GM23338 (cell line): ENCODE results near the gene COBL.

Source experiments
- CREB1 ChIP-seq: fragments of 250-450 bp; sonication (Bioruptor Pico); IDR thresholded peaks from 2 replicates; pipeline ENCODE4 v1.5.0; 2020; ENCODE audit warnings: low read depth, mild to moderate bottlenecking, moderate library complexity
- CTCF ChIP-seq, 2 experiments: fragments of 200-600 bp in 1 of 2; sonication (generic) in 1 of 2; conservative IDR thresholded peaks; 2 replicates each; pipeline versions ENCODE4 v1.5.1 to v1.6.1; 2016 to 2017; ENCODE audit warnings: antibody characterized with exemption in 2 of 2, low read depth in 2 of 2, mild to moderate bottlenecking in 2 of 2, moderate library complexity in 1 of 2
- ETS1 ChIP-seq: IDR thresholded peaks from 2 replicates; pipeline ENCODE4 v1.6.1; 2016; ENCODE audit warnings: antibody characterized with exemption
- EZH2 ChIP-seq: fragments of 200-600 bp; sonication (generic); IDR thresholded peaks from one replicate; pipeline ENCODE4 v1.8.0; 2017; ENCODE audit warnings: antibody characterized with exemption, mild to moderate bottlenecking, low read depth; ENCODE audit not compliant: unreplicated experiment
- EZH2phosphoT487 ChIP-seq: fragments of 200-600 bp; sonication (generic); IDR thresholded peaks from one replicate; pipeline ENCODE4 v1.8.1; 2018; ENCODE audit warnings: antibody characterized with exemption; ENCODE audit not compliant: unreplicated experiment
- JUNB ChIP-seq: IDR thresholded peaks from one replicate; pipeline ENCODE4 v1.6.1; 2016; ENCODE audit warnings: antibody characterized with exemption; ENCODE audit not compliant: unreplicated experiment
- POLR2AphosphoS5 ChIP-seq: IDR thresholded peaks from 2 replicates; pipeline ENCODE4 v1.6.1; 2016; ENCODE audit warnings: antibody characterized with exemption, low read depth
- REST ChIP-seq: IDR thresholded peaks from one replicate; pipeline ENCODE4 v1.6.1; 2018; ENCODE audit warnings: antibody characterized with exemption; ENCODE audit not compliant: unreplicated experiment
- STAT1 ChIP-seq: IDR thresholded peaks from one replicate; pipeline ENCODE4 v1.6.1; 2016; ENCODE audit warnings: antibody characterized with exemption; ENCODE audit not compliant: unreplicated experiment
- ZNF114 ChIP-seq: fragments of 250-450 bp; sonication (Bioruptor Pico); IDR thresholded peaks from 2 replicates; pipeline ENCODE4 v1.5.0; 2020; ENCODE audit warnings: mild to moderate bottlenecking, moderate library complexity

GRCh38 chr7:51029701-51030191 lies 286.9 kb downstream of the COBL start:
- no peak for TF ChIP-seq CTCF (conservative IDR thresholded peaks at IDR 0.05; ENCODE audit: low read depth in 2 of 2)
- no peak for TF ChIP-seq POLR2AphosphoS5
- TF ChIP-seq JUNB, result no peak
- TF ChIP-seq EZH2, result no peak
- no peak for TF ChIP-seq EZH2phosphoT487
- TF ChIP-seq REST, result no peak
- no peak for TF ChIP-seq ETS1
- TF ChIP-seq STAT1, result no peak
- TF ChIP-seq CREB1 (CRISPR knock-in tag), result no peak
- TF ChIP-seq ZNF114, result no peak
